H1 (cell line): ENCODE data around the gene BRME1. TPM values are rescaled to one million over a fixed set of nuclear protein-coding genes. Genes with fewer than 3 reads are reported as not detected.

ENCODE experiments used
- CTCF ChIA-PET: fragments of 300-600 bp; sonication (Branson Sonifier 250); formaldehyde crosslinking; loops from one replicate; lab custom pipeline; 2021; ENCODE audit not compliant: partially characterized antibody; lab: Charles Lee
- POLR2A ChIA-PET: fragments of 300-600 bp; sonication (Branson Sonifier 250); formaldehyde crosslinking; loops from one replicate; lab custom pipeline; 2021; ENCODE audit warnings: inconsistent platforms; ENCODE audit not compliant: partially characterized antibody; lab: Charles Lee
- DNase-seq, 2 experiments: peaks; one replicate each; pipeline versions ENCODE4 v3.0.0 to v3.0.0-alpha.2; 2010 to 2022; ENCODE audit warnings: low spot score in 2 of 2, low read depth in 1 of 2, mixed read lengths in 1 of 2
- FAIRE-seq: peaks from 2 replicates; lab custom pipeline; 2011; peaks lifted over from hg19 to GRCh38; lab: Jason Lieb, UNC
- H2AFZ ChIP-seq: 2 replicates; pipeline ENCODE4 v1.8.1; 2012; ENCODE audit warnings: low read length, inconsistent platforms
- H2AK5ac ChIP-seq: 2 replicates; pipeline ENCODE4 v1.6.1; 2013; ENCODE audit warnings: low read depth, low read length
- H2BK120ac ChIP-seq: replicated peaks from 2 replicates; pipeline ENCODE3; 2013; ENCODE audit warnings: low read depth, low read length, inconsistent platforms
- H2BK12ac ChIP-seq: 2 replicates; pipeline ENCODE4 v1.6.1; 2013; ENCODE audit warnings: low read depth, low read length
- H2BK15ac ChIP-seq: 2 replicates; pipeline ENCODE4 v1.6.1; 2013; ENCODE audit warnings: low read length
- H2BK20ac ChIP-seq: 2 replicates; pipeline ENCODE4 v1.6.1; 2013; ENCODE audit warnings: low read length
- H2BK5ac ChIP-seq: 2 replicates; pipeline ENCODE4 v1.6.1; 2013; ENCODE audit warnings: low read depth, low read length
- H3K14ac ChIP-seq: 2 replicates; pipeline ENCODE4 v1.6.1; 2013; ENCODE audit warnings: inconsistent platforms; ENCODE audit not compliant: insufficient read length
- H3K18ac ChIP-seq: 2 replicates; pipeline ENCODE4 v1.6.1; 2013; ENCODE audit warnings: low read length; ENCODE audit errors: extremely low read depth
- H3K23ac ChIP-seq: 2 replicates; pipeline ENCODE4 v1.6.1; 2013; ENCODE audit warnings: inconsistent platforms; ENCODE audit not compliant: insufficient read length
- H3K23me2 ChIP-seq: 2 replicates; pipeline ENCODE4 v1.6.1; 2013; ENCODE audit warnings: low read depth, low read length
- H3K27ac ChIP-seq: 2 replicates; pipeline ENCODE4 v1.6.1; 2011; ENCODE audit warnings: low read depth, low read length, inconsistent platforms
- H3K27me3 ChIP-seq, 4 experiments: replicated peaks in 1 of 4; 1 replicate in 1 of 4; 2 replicates in 3 of 4; pipeline versions ENCODE4 v1.6.1 to v1.8.1; 2011 to 2013; ENCODE audit warnings: low read length in 3 of 4, mild to moderate bottlenecking in 3 of 4, inconsistent platforms in 2 of 4, mixed read lengths in 2 of 4, moderate library complexity in 1 of 4; ENCODE audit not compliant: control insufficient read depth in 3 of 4, insufficient read depth in 3 of 4; ENCODE audit errors: extremely low read depth in 1 of 4
- H3K36me3 ChIP-seq, 4 experiments: 2 replicates each; pipeline versions ENCODE4 v1.6.1 to v1.8.1; 2011 to 2013; ENCODE audit warnings: mild to moderate bottlenecking in 4 of 4, low read length in 3 of 4, moderate library complexity in 2 of 4, control low read depth in 1 of 4, inconsistent platforms in 1 of 4; ENCODE audit not compliant: insufficient read depth in 4 of 4, control insufficient read depth in 2 of 4
- H3K4ac ChIP-seq: replicated peaks from 2 replicates; pipeline ENCODE3; 2013; ENCODE audit warnings: low read length, low read depth, mixed read lengths, inconsistent platforms; ENCODE audit not compliant: insufficient read length
- H3K4me1 ChIP-seq, 4 experiments: replicated peaks in 1 of 4; 1 replicate in 1 of 4; 2 replicates in 3 of 4; pipeline versions ENCODE4 v1.6.1 to v1.8.1; 2011 to 2013; ENCODE audit warnings: low read length in 3 of 4, inconsistent platforms in 2 of 4, mixed read lengths in 1 of 4; ENCODE audit not compliant: insufficient read depth in 4 of 4, control insufficient read depth in 3 of 4
- H3K4me2 ChIP-seq, 2 experiments: 2 replicates each; pipeline versions ENCODE4 v1.6.1 to v1.8.1; 2011 to 2013; ENCODE audit warnings: low read depth in 2 of 2, low read length in 2 of 2, control low read depth in 1 of 2, inconsistent platforms in 1 of 2, mild to moderate bottlenecking in 1 of 2; ENCODE audit not compliant: insufficient read depth in 1 of 2
- H3K4me3 ChIP-seq, 4 experiments: fragments of 200-600, 300-600 bp in 1 of 4; sonication (generic), shearing (Covaris generic), sonication (Bioruptor Twin) in 1 of 4; 2 replicates each; pipeline versions ENCODE4 v1.5.1 to v1.8.1; 2011 to 2016; ENCODE audit warnings: low read length in 4 of 4, low read depth in 3 of 4, control low read depth in 2 of 4, inconsistent platforms in 2 of 4, mild to moderate bottlenecking in 2 of 4, mixed read lengths in 1 of 4, moderate library complexity in 1 of 4; ENCODE audit not compliant: insufficient read depth in 2 of 4; ENCODE audit errors: extremely low read depth in 1 of 4
- H3K56ac ChIP-seq: replicated peaks from 2 replicates; pipeline ENCODE3; 2013; ENCODE audit warnings: low read depth, mild to moderate bottlenecking, mixed read lengths, low read length, inconsistent platforms; ENCODE audit not compliant: insufficient read length
- H3K79me1 ChIP-seq: 2 replicates; pipeline ENCODE4 v1.6.1; 2013; ENCODE audit warnings: low read depth, low read length, control low read depth
- H3K79me2 ChIP-seq, 2 experiments: 2 replicates each; pipeline versions ENCODE4 v1.6.1 to v1.8.1; 2012 to 2013; ENCODE audit warnings: low read length in 2 of 2, mild to moderate bottlenecking in 2 of 2, inconsistent platforms in 1 of 2; ENCODE audit not compliant: insufficient read depth in 2 of 2, control insufficient read depth in 1 of 2
- H3K9ac ChIP-seq, 4 experiments: replicated peaks in 1 of 4; 1 replicate in 1 of 4; 2 replicates in 3 of 4; pipeline versions ENCODE4 v1.6.1 to v1.8.1; 2011 to 2013; ENCODE audit warnings: low read depth in 3 of 4, low read length in 3 of 4, control low read depth in 2 of 4, mild to moderate bottlenecking in 2 of 4, moderate library complexity in 2 of 4, inconsistent platforms in 1 of 4; ENCODE audit errors: extremely low read depth in 1 of 4
- H3K9me3 ChIP-seq, 2 experiments: 2 replicates each; pipeline versions ENCODE4 v1.6.1 to v1.8.1; 2012 to 2013; ENCODE audit warnings: mild to moderate bottlenecking in 2 of 2, moderate library complexity in 2 of 2, control low read depth in 1 of 2, inconsistent platforms in 1 of 2, low read depth in 1 of 2, low read length in 1 of 2, mixed read lengths in 1 of 2; ENCODE audit not compliant: insufficient read depth in 2 of 2
- H4K20me1 ChIP-seq, 2 experiments: replicated peaks in 1 of 2; 2 replicates each; pipeline versions ENCODE3 to v1.8.1; 2011 to 2013; ENCODE audit warnings: inconsistent platforms in 2 of 2, low read length in 2 of 2, mild to moderate bottlenecking in 1 of 2; ENCODE audit not compliant: insufficient read depth in 2 of 2, control insufficient read depth in 1 of 2
- H4K5ac ChIP-seq: 2 replicates; pipeline ENCODE4 v1.6.1; 2013; ENCODE audit warnings: low read length, low read depth, mixed read lengths, inconsistent platforms; ENCODE audit not compliant: insufficient read length
- H4K8ac ChIP-seq: 2 replicates; pipeline ENCODE4 v1.8.0; 2013; ENCODE audit warnings: mild to moderate bottlenecking, moderate library complexity, low read length, inconsistent platforms; ENCODE audit not compliant: insufficient read depth; ENCODE audit errors: extremely low read depth
- H4K91ac ChIP-seq: replicated peaks from 2 replicates; pipeline ENCODE3; 2013; ENCODE audit warnings: low read length, mixed read lengths, inconsistent platforms; ENCODE audit not compliant: insufficient read length
- ASH2L ChIP-seq: fragments of 200-600, 300-600 bp; sonication (generic); IDR thresholded peaks from one replicate; pipeline ENCODE4 v1.7.1; 2017; ENCODE audit warnings: low read length
- ATF3 ChIP-seq: IDR thresholded peaks from 2 replicates; pipeline ENCODE4 v1.6.1; 2011; ENCODE audit warnings: low read depth, mild to moderate bottlenecking, low read length; ENCODE audit not compliant: insufficient read depth
- BCL11A ChIP-seq, 2 experiments: IDR thresholded peaks; one replicate each; pipeline ENCODE4 v1.6.1; 2011; ENCODE audit warnings: low read depth in 2 of 2, low read length in 2 of 2, mild to moderate bottlenecking in 2 of 2
- BRCA1 ChIP-seq: IDR thresholded peaks from 2 replicates; pipeline ENCODE4 v1.6.1; 2012; ENCODE audit warnings: low read depth, low read length, improper control_type of control experiment
- E2F6 ChIP-seq: IDR thresholded peaks from 2 replicates; pipeline ENCODE4 v1.6.1; 2012; ENCODE audit warnings: inconsistent platforms
- KDM1A ChIP-seq: fragments of 200-600, 300-600 bp; sonication (generic); IDR thresholded peaks from 2 replicates; pipeline ENCODE4 v1.7.1; 2016; ENCODE audit warnings: mild to moderate bottlenecking, low read length, borderline replicate concordance
- NRF1 ChIP-seq: IDR thresholded peaks from 2 replicates; pipeline ENCODE4 v1.6.1; 2011; ENCODE audit warnings: mild to moderate bottlenecking, low read depth, low read length, improper control_type of control experiment
- PHF8 ChIP-seq: fragments of 200-600 bp; sonication (generic); conservative IDR thresholded peaks from 2 replicates; pipeline ENCODE4 v1.7.1; 2012; ENCODE audit warnings: low read depth, mild to moderate bottlenecking, inconsistent platforms, low read length, moderate library complexity
- RXRA ChIP-seq: IDR thresholded peaks from 2 replicates; pipeline ENCODE4 v1.6.1; 2011; ENCODE audit warnings: low read depth, mild to moderate bottlenecking, low read length, moderate library complexity; ENCODE audit not compliant: insufficient read depth
- TAF1 ChIP-seq: IDR thresholded peaks from 2 replicates; pipeline ENCODE4 v1.6.1; 2011; ENCODE audit warnings: mild to moderate bottlenecking, low read depth, low read length
- ZNF274 ChIP-seq: IDR thresholded peaks from 2 replicates; pipeline ENCODE4 v1.7.0; 2012; ENCODE audit warnings: low read length, borderline replicate concordance; ENCODE audit errors: extremely low read depth
- WGBS, 2 experiments: shearing (Covaris generic) in 1 of 2; methylation state at CpG; one replicate each; pipeline versions ENCODE4 v1.1.6 to v1.1.7; 2013 to 2015; ENCODE audit warnings: low lambda C conversion rate in 2 of 2, mixed read lengths in 2 of 2, inconsistent platforms in 1 of 2, low coverage in 1 of 2, missing lambda C conversion rate in 1 of 2; ENCODE audit not compliant: insufficient replicate concordance in 2 of 2, insufficient coverage in 1 of 2, insufficient read length in 1 of 2; ENCODE audit errors: extremely low coverage in 1 of 2, missing lambda C conversion rate in 1 of 2; 5-methylcytosine and 5-hydroxymethylcytosine counted together
- polyA plus RNA-seq, 7 experiments: library from polyadenylated mRNA; depleted of rRNA in 3 of 7; stranded (reverse) in 5 of 7; unstranded in 2 of 7; fragments of >200 nt in 5 of 7; fragments of 200-250 nt in 2 of 7; gene quantifications; 1 replicate in 5 of 7; 2 replicates in 1 of 7; 4 replicates in 1 of 7; pipeline versions ENCODE4 v1.2.1 to v1.2.3, GENCODE V29; 2011 to 2013; ENCODE audit warnings: missing spikeins in 2 of 7, mixed read lengths in 2 of 7
- total RNA-seq: library from RNA; stranded (reverse); fragmentation: NEBNext Ultra II Directional; extraction: Animal tissue kit (Norgen Biotek cat#: 25700); gene quantifications from 2 replicates; pipeline ENCODE4 v1.2.1, GENCODE V29; 2021
- TF ChIP-seq, protein P1 (sequence below): IDR thresholded peaks from 2 replicates; pipeline ENCODE4 v1.6.1; 2012; ENCODE audit warnings: inconsistent platforms

BRME1 gene
- total and polyA plus RNA-seq, 2 of the 8 experiments (the other 6 are each of a cell fraction or from before 2014, with no cell fraction given) = 4.6 to 4.7 TPM

DNA sequence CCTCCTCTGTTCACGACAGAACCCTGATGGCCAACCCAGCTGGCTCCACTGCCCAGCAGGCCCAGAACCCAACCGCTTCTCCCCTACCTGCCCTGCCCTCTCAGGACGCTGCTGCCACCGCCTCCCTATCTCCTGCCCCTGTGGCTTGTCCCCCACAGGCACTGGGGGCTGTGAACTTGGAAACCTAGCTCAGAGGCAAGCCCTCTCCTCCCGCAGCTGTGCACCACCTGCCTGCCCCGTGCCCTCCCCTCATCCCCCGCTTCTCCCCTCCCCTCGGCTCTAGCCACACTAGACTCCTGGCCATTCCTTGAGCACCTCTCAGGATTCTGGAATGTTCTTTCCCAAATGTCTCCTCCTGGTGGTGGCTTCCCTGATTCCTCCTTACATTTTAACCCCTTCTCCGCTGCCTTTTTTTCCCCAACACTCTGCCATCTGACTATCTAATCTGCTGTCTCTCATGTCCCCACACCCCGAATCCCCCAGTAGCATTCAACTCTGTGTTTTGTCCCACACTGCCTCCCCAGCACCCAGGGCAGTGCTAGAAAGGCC, 22.3 kb downstream of the BRME1 start:
- Histone ChIP-seq H3K9ac (no peak overlapping the region), H3K4me2 (no peak overlapping the region), H3K27ac (no peak overlapping the region), H3K14ac (no peak overlapping the region), H3K4me3 (no peak overlapping the region), H3K27me3 (no peaks in the 10 kb centered on the region), H2AK5ac (peak overlapping the region; percentile 46; the same call in 1 of the 2 replicates), H3K4ac (no peak overlapping the region), H2BK12ac (no peak overlapping the region; the same call in 1 of the 2 replicates), H3K23me2 (no peaks in the 10 kb centered on the region), H2BK15ac (peak overlapping the region; percentile 92), H4K20me1 (no peaks in the 10 kb centered on the region), H3K79me1 (no peaks in the 10 kb centered on the region), H2BK120ac (no peak overlapping the region), H3K36me3 (no peaks in the 10 kb centered on the region), H2BK20ac (no peak overlapping the region), H3K79me2 (no peaks in the 10 kb centered on the region), H4K5ac (no peak overlapping the region), H2BK5ac (peak overlapping the region; percentile 44; the same call in 1 of the 2 replicates), H3K23ac (no peak overlapping the region), H4K91ac (peak overlapping the region; percentile 66), H3K56ac (no peak overlapping the region), H3K9me3 (no peaks in the 10 kb centered on the region), H4K8ac (no peak overlapping the region), H3K18ac (peak overlapping the region; percentile 71; the same call in 1 of the 2 replicates), H2AFZ (no peak overlapping the region), H3K4me1 (peaks cover 6 to 23% (median 16%) of the 10 kb centered on the region in 4 experiments)
- DNase-seq = no peak
- ChIA-PET CTCF (interaction anchor here (0.7 to 8.7 kb wide), 18 partner anchors 9 to 192 kb away, joined by 3 to 76 read pairs (median 4); partner anchors contain the start of genes BRME1, CC2D1A and PALM3), POLR2A (interaction anchor here (3.3 kb wide), 1 partner anchor 70 kb away, joined by 13 read pairs; the partner anchor contains the start of gene DCAF15)
- 85% methylated on average over 6 of the region's 10 CpGs; no CpG with 5 or more reads in 1 of the 2 experiments for WGBS, 2 experiments
- FAIRE-seq = peak; percentile 28
- TF ChIP-seq BCL11A (IDR thresholded peaks at IDR 0.05; ENCODE audit: low read depth in 2 of 2, low read length in 2 of 2) = no peak
- TF ChIP-seq ZNF274 = no peak
- no peak for TF ChIP-seq NRF1
- TF ChIP-seq E2F6 = no peak
- no peak for TF ChIP-seq RXRA
- no peak for TF ChIP-seq PHF8
- TF ChIP-seq KDM1A = no peak
- TF ChIP-seq, protein P1, sequence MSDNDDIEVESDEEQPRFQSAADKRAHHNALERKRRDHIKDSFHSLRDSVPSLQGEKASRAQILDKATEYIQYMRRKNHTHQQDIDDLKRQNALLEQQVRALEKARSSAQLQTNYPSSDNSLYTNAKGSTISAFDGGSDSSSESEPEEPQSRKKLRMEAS = peak; percentile 41; the same call in 1 of the 2 replicates
- TF ChIP-seq ASH2L = no peak
- TF ChIP-seq ATF3 = no peak
- TF ChIP-seq BRCA1 = no peak
- no peak for TF ChIP-seq TAF1
